H1 (cell line): ENCODE results near the gene CELA2A. TPM values are rescaled to one million over a fixed set of nuclear protein-coding genes. Genes with fewer than 3 reads are reported as not detected.

Experiments
- CEBPB ChIP-seq: IDR thresholded peaks from 2 replicates; pipeline ENCODE4 v1.6.1; 2012; ENCODE audit warnings: low read depth, low read length
- HDAC2 ChIP-seq, 2 experiments: fragments of 300-600 bp in 1 of 2; sonication (generic) in 1 of 2; IDR thresholded peaks; 2 replicates each; pipeline ENCODE4 v1.6.1; 2011 to 2012; ENCODE audit warnings: low read depth in 2 of 2, low read length in 2 of 2, mild to moderate bottlenecking in 2 of 2, moderate library complexity in 2 of 2, borderline replicate concordance in 1 of 2, inconsistent platforms in 1 of 2
- KDM1A ChIP-seq: fragments of 200-600, 300-600 bp; sonication (generic); IDR thresholded peaks from 2 replicates; pipeline ENCODE4 v1.7.1; 2016; ENCODE audit warnings: mild to moderate bottlenecking, low read length, borderline replicate concordance
- SP4 ChIP-seq: IDR thresholded peaks from 2 replicates; pipeline ENCODE4 v1.6.1; 2012; ENCODE audit warnings: low read length, inconsistent platforms
- TAF7 ChIP-seq: optimal IDR thresholded peaks from 2 replicates; pipeline ENCODE3; 2011; ENCODE audit warnings: low read depth, mild to moderate bottlenecking, inconsistent platforms, low read length, moderate library complexity, borderline replicate concordance
- polyA plus RNA-seq, 7 experiments: library from polyadenylated mRNA; depleted of rRNA in 3 of 7; stranded (reverse) in 5 of 7; unstranded in 2 of 7; fragments of >200 nt in 5 of 7; fragments of 200-250 nt in 2 of 7; gene quantifications; 1 replicate in 5 of 7; 2 replicates in 1 of 7; 4 replicates in 1 of 7; pipeline versions ENCODE4 v1.2.1 to v1.2.3, GENCODE V29; 2011 to 2013; ENCODE audit warnings: missing spikeins in 2 of 7, mixed read lengths in 2 of 7
- total RNA-seq: library from RNA; stranded (reverse); fragmentation: NEBNext Ultra II Directional; extraction: Animal tissue kit (Norgen Biotek cat#: 25700); gene quantifications from 2 replicates; pipeline ENCODE4 v1.2.1, GENCODE V29; 2021
- TF ChIP-seq, protein P1 (sequence below): fragments of 300-600 bp; sonication (generic); IDR thresholded peaks from 2 replicates; pipeline ENCODE4 v1.7.1; 2012; ENCODE audit warnings: low read length, moderate library complexity, mild to moderate bottlenecking, inconsistent platforms; ENCODE audit not compliant: insufficient replicate concordance
- TF ChIP-seq, protein P2 (sequence below): IDR thresholded peaks from 2 replicates; pipeline ENCODE4 v1.6.1; 2012; ENCODE audit warnings: low read length, inconsistent platforms

The CELA2A gene
- total and polyA plus RNA-seq, 2 of the 8 experiments (the other 6 are each of a cell fraction or from before 2014, with no cell fraction given), result not detected

GRCh38 chr1:15424146-15424667 is 32.3 kb upstream of the CELA2A start (continued):
- TF ChIP-seq, protein P1, sequence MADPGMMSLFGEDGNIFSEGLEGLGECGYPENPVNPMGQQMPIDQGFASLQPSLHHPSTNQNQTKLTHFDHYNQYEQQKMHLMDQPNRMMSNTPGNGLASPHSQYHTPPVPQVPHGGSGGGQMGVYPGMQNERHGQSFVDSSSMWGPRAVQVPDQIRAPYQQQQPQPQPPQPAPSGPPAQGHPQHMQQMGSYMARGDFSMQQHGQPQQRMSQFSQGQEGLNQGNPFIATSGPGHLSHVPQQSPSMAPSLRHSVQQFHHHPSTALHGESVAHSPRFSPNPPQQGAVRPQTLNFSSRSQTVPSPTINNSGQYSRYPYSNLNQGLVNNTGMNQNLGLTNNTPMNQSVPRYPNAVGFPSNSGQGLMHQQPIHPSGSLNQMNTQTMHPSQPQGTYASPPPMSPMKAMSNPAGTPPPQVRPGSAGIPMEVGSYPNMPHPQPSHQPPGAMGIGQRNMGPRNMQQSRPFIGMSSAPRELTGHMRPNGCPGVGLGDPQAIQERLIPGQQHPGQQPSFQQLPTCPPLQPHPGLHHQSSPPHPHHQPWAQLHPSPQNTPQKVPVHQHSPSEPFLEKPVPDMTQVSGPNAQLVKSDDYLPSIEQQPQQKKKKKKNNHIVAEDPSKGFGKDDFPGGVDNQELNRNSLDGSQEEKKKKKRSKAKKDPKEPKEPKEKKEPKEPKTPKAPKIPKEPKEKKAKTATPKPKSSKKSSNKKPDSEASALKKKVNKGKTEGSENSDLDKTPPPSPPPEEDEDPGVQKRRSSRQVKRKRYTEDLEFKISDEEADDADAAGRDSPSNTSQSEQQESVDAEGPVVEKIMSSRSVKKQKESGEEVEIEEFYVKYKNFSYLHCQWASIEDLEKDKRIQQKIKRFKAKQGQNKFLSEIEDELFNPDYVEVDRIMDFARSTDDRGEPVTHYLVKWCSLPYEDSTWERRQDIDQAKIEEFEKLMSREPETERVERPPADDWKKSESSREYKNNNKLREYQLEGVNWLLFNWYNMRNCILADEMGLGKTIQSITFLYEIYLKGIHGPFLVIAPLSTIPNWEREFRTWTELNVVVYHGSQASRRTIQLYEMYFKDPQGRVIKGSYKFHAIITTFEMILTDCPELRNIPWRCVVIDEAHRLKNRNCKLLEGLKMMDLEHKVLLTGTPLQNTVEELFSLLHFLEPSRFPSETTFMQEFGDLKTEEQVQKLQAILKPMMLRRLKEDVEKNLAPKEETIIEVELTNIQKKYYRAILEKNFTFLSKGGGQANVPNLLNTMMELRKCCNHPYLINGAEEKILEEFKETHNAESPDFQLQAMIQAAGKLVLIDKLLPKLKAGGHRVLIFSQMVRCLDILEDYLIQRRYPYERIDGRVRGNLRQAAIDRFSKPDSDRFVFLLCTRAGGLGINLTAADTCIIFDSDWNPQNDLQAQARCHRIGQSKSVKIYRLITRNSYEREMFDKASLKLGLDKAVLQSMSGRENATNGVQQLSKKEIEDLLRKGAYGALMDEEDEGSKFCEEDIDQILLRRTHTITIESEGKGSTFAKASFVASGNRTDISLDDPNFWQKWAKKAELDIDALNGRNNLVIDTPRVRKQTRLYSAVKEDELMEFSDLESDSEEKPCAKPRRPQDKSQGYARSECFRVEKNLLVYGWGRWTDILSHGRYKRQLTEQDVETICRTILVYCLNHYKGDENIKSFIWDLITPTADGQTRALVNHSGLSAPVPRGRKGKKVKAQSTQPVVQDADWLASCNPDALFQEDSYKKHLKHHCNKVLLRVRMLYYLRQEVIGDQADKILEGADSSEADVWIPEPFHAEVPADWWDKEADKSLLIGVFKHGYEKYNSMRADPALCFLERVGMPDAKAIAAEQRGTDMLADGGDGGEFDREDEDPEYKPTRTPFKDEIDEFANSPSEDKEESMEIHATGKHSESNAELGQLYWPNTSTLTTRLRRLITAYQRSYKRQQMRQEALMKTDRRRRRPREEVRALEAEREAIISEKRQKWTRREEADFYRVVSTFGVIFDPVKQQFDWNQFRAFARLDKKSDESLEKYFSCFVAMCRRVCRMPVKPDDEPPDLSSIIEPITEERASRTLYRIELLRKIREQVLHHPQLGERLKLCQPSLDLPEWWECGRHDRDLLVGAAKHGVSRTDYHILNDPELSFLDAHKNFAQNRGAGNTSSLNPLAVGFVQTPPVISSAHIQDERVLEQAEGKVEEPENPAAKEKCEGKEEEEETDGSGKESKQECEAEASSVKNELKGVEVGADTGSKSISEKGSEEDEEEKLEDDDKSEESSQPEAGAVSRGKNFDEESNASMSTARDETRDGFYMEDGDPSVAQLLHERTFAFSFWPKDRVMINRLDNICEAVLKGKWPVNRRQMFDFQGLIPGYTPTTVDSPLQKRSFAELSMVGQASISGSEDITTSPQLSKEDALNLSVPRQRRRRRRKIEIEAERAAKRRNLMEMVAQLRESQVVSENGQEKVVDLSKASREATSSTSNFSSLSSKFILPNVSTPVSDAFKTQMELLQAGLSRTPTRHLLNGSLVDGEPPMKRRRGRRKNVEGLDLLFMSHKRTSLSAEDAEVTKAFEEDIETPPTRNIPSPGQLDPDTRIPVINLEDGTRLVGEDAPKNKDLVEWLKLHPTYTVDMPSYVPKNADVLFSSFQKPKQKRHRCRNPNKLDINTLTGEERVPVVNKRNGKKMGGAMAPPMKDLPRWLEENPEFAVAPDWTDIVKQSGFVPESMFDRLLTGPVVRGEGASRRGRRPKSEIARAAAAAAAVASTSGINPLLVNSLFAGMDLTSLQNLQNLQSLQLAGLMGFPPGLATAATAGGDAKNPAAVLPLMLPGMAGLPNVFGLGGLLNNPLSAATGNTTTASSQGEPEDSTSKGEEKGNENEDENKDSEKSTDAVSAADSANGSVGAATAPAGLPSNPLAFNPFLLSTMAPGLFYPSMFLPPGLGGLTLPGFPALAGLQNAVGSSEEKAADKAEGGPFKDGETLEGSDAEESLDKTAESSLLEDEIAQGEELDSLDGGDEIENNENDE, result no peak
- TF ChIP-seq HDAC2 (IDR thresholded peaks at IDR 0.05; ENCODE audit: borderline replicate concordance in 1 of 2, low read depth in 2 of 2, low read length in 2 of 2), result no peak
- no peak for TF ChIP-seq SP4
- no peak for TF ChIP-seq KDM1A
- TF ChIP-seq, protein P2, sequence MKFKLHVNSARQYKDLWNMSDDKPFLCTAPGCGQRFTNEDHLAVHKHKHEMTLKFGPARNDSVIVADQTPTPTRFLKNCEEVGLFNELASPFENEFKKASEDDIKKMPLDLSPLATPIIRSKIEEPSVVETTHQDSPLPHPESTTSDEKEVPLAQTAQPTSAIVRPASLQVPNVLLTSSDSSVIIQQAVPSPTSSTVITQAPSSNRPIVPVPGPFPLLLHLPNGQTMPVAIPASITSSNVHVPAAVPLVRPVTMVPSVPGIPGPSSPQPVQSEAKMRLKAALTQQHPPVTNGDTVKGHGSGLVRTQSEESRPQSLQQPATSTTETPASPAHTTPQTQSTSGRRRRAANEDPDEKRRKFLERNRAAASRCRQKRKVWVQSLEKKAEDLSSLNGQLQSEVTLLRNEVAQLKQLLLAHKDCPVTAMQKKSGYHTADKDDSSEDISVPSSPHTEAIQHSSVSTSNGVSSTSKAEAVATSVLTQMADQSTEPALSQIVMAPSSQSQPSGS, result no peak
- no peak for TF ChIP-seq CEBPB
- no peak for TF ChIP-seq TAF7
